ENCODE data around the gene TMEM150A.
"Not testable (repeated sequence)": the region's sequence is repeated elsewhere in the genome, so short reads cannot be mapped to it uniquely, and the experiment has no call there.

DNA sequence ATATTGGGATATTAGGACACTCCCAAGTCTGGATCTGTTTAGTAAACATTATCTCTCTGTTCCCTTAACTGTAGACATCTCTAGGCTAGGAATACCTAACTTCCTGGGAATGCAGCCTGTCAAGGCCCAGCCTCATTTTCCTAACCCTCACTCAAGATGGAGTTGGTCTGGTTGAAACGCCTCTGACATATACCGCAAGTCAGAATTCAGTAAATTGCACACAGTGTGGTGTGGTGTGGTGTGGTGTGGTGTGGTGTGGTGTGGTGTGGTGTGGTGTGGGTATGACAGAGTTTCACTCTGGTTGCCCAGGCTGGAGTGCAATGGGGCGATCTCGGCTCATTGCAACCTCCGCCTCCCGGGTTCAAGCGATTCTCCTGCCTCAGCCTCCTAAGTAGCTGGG is 12.3 kb upstream of the TMEM150A start:
- not testable (repeated sequence) for TF ChIP-seq POLR2AphosphoS5, POLR2A (IDR thresholded peaks at IDR 0.05)
- TF ChIP-seq, protein P1, sequence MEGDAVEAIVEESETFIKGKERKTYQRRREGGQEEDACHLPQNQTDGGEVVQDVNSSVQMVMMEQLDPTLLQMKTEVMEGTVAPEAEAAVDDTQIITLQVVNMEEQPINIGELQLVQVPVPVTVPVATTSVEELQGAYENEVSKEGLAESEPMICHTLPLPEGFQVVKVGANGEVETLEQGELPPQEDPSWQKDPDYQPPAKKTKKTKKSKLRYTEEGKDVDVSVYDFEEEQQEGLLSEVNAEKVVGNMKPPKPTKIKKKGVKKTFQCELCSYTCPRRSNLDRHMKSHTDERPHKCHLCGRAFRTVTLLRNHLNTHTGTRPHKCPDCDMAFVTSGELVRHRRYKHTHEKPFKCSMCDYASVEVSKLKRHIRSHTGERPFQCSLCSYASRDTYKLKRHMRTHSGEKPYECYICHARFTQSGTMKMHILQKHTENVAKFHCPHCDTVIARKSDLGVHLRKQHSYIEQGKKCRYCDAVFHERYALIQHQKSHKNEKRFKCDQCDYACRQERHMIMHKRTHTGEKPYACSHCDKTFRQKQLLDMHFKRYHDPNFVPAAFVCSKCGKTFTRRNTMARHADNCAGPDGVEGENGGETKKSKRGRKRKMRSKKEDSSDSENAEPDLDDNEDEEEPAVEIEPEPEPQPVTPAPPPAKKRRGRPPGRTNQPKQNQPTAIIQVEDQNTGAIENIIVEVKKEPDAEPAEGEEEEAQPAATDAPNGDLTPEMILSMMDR (IDR thresholded peaks at IDR 0.05 in 8 of 11, conservative IDR thresholded peaks at IDR 0.05 in 3 of 11), result not testable (repeated sequence)

Data from spleen (tissue), 7 donors.